NCI-H526 treated with DMSO at 0.1 percent for 48 hours (cell line): ENCODE results near the gene PIGT.

Source experiments
- DNase-seq: peaks from one replicate; lab custom pipeline; 2025; lab: John Stamatoyannopoulos, UW

PIGT gene

GRCh38 chr20:45400346-45401031, 15.5 kb upstream of the PIGT start:
- no peak for DNase-seq

- DNase-seq: no peak
These were observed 13.0 kb upstream of the PIGT start for GRCh38 chr20:45402946-45403345.

DNA sequence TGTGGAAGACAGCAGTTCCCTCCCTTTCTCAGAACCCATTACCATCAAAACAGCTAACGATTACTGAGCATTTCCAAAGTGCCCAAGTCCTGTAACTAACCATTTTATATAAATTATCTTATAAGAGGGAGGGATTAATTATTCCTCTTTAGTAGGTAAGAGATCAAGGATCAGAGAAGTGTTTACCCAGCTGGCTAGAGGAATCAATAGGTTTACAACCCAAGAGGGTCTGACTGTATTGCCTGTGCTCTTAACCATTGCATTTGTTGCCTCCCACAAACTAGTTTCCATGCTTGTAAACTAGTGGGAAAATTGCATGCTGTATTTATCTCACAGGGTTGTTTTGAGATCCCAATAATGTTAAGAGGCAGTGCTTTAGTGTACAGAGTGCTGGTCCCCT, 11.5 kb upstream of the PIGT start:
- DNase-seq: no peak

- DNase-seq: peak; percentile 25
These were observed 10.2 kb upstream of the PIGT start for GRCh38 chr20:45405571-45406259.

DNA sequence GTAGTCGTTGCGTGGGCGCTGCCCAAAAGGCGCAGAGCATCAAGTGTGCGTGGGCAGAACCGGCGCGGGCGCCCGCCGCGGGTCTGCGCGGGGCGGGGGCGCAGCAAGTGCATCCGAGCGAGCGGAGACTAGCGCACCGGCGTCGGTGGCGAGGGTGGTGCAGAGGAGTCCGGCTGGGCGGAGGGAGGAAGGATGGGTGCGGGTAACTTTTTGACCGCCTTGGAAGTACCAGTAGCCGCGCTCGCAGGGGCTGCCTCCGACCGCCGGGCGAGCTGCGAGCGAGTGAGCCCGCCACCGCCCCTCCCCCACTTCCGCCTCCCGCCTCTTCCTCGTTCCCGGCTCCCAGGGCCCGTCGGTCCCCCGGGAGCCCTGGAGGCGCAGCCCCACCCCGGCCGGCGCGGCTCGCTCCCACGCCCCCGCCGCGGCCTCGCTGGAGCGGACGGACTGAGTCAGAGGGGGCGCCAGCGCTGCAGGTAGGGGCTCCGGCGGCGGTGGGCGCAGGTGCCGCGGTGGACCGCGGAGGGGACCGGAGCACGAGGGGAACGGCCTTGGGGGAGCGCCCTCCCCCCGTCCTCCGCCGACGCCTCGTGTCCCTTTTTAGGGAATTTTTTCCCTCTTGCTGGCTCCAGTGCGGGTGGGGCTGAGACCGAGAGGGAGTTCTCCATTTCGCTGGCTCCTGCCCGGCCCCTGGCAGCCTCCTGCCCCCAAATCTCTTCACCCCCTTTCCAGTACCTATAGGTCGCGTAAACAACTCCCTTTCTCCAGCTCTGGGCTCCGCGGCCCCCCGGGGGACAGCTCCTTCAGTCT, 9.5 kb upstream of the PIGT start:
- peak; percentile 56 for DNase-seq

DNA sequence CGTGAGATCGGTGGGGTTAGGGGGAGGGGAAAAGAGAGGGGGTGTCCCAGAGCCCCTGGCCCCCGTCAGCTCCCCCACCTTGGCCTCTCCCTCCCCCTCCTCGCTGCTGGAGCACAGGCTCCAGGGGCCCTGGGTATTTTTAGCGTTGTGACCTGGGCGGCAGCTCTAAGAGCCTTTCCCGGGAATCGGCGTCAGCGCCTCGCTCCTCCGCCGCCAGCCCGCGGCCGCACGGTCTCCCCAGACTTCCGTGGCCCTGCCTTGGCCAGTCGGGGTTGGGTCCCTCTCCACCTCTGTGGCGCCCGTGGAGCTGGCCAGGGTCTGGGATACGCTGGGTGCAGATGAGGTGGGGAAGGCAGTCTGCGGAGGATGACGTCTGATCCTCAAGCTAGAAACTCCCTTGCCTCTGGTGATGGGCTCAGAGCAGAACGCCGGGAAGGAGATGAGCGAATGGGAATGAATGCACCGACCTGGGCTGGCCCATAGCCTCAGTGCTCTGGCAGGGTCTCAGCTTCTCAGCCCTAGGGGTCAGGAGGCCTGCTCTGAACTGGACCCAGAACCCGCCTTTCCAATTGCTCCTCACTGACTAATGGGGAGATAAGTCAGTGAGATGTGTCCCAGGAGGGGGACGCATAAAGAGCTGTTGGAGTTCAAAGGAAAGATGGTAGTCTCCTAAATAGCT, 8.7 kb upstream of the PIGT start:
- peak; percentile 53 for DNase-seq

GRCh38 chr20:45407783-45408645, 7.9 kb upstream of the PIGT start, which contains the start of gene DBNDD2:
Gene DBNDD2, plus strand, starts transcription at chr20:45408289. Its CDS starts 179 bp downstream, at chr20:45408468.
- no peak for DNase-seq

DNA sequence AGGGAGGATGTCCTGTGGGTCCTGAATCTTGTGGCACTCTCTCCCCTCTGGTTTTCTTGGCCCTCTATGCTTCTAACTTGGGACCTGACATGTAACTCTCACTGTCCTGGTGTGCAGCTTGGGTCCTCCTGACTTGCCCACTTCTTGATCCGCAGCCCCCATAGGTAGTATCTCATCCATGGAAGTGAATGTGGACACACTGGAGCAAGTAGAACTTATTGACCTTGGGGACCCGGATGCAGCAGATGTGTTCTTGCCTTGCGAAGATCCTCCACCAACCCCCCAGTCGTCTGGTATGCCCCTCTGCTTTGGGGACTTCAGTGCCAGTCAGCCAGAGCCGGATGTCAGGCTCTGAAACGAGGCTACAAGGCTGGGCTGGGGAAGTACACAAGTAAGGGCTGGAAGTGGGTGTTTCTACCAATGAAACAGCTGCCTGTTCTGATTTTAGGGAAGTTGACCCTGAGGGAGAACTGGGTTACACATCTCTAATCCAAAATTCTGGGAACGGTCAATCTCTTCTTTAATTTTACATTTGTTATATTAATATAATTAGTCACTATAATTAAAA, 7.2 kb upstream of the PIGT start:
- DNase-seq: no peak

- no peak for DNase-seq
These were observed 6.2 kb upstream of the PIGT start for GRCh38 chr20:45409521-45410272.

DNA sequence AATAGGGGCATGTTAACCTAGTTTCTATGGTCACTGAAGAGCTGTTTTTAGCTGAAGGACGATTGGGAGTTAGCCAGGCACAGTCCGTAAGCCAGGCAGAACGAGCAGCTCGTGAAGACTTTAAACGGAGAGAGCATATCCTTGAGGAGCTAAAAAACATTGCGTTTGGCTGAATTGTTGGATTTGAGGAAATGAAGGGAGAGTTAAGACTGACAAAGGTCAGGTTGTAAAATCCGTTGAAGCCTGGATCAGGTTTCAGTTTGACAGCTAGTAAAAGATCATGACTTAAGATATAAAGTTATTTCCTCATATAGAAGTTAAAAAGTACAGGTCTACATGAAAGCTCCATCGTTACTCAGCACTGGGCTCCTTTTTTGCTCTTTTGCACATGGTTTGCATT, 5.1 kb upstream of the PIGT start:
- DNase-seq: no peak

- DNase-seq: no peak
These were observed 3.3 kb upstream of the PIGT start for GRCh38 chr20:45412653-45413052.

GRCh38 chr20:45413479-45413878, 2.5 kb upstream of the PIGT start:
- no peak for DNase-seq

GRCh38 chr20:45416917-45417316, 976 bp downstream of the PIGT start:
- DNase-seq: no peak

DNA sequence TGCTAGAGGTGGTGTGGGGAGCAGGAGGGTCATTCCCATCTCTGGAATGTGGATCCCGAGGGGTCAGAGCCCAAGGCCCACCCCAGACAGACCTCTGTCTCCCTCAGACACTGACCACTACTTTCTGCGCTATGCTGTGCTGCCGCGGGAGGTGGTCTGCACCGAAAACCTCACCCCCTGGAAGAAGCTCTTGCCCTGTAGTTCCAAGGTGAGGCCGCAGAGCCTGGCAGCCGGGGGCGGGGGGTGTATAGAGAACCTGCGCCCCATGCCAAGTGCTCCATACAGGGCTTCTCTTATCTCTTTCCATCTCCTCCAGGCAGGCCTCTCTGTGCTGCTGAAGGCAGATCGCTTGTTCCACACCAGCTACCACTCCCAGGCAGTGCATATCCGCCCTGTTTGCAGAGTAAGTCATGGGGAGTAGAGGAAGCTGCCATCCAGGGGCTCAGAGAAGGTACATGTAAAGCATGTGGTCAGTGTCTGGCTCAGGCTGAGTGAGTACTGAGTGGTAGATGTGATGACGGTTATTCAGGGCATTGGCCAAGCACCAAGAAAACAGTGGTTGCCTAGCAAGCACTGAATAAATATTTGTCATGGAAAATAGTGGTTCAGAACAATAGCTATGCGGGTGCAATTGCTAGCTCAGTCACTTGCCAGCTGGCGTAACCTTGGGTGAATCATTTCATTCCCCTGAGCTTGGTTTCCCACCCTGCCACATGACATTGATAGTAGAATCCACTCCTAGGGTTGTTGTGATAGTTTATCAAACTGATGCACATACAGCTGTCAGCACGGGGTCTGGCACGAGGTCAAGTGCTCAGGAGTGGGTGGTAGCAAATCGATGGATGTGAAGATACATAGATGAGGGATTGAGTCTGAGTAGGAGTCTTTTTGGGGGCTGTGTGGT, 3.5 kb downstream of the PIGT start:
- DNase-seq: peak; percentile 100

DNA sequence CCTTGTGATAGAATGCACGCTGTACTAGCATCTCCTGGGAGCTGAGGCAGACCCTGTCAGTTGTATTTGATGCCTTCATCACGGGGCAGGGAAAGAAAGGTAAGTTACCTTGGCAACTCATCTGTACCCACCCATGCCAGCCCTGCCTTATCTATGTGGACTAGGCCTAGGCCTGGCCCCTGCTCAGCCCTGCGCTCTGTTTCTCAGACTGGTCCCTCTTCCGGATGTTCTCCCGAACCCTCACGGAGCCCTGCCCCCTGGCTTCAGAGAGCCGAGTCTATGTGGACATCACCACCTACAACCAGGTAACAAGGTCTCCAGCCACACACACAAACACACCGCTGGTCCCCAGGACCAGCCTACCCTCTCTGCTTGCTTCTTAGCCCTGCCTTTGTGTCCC, 4.2 kb downstream of the PIGT start:
- DNase-seq: no peak

DNA sequence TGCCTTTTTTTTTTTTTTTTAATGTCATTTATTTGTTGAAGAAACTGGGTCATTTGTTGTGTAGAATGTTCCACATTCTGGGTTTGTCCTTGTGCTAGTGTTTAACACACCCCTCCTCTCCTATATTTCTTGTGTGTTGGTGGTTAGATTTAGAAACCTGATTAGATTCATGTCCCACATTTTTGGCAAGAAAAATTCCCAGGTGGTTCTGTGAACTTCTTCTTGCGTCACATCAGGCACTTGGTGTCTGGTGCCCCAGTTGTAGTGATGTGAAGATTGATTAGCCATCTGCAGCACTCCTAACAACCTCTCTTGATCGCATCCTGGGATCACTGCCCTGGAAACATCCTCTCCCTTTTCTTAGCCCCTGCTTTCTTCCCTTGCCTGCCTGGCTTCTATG, 7.8 kb downstream of the PIGT start:
- no peak for DNase-seq

GRCh38 chr20:45425561-45425960, 9.6 kb downstream of the PIGT start:
- DNase-seq: no peak

- DNase-seq: no peak
These were observed 10.5 kb downstream of the PIGT start for GRCh38 chr20:45426320-45427016.
